ENCODE results near the gene PBX3. TPM values are rescaled to one million over a fixed set of nuclear protein-coding genes. Genes with fewer than 3 reads are reported as not detected.

Gene PBX3
- total RNA-seq, 3 donors from 2014 or later (not counting 1 experiment from before 2014, with no cell fraction given): 42.1 to 46.9 (median 44.6) TPM

- H3K9me3 Mint-ChIP-seq: no peaks in the 10 kb centered on the region
- WGBS (ENCODE audit: insufficient coverage): 100% methylated on average over 1 of the region's 2 CpGs
- Histone ChIP-seq H3K27ac (ENCODE audit: low read length) (no peak overlapping the region), H3K4me1 (ENCODE audit: control insufficient read depth, insufficient read depth, low read length) (no peaks in the 10 kb centered on the region), H3K4me3 (ENCODE audit: low read length) (no peak overlapping the region), H3K9me3 (ENCODE audit: control insufficient read depth, insufficient read depth, low read length) (no peaks in the 10 kb centered on the region), H3K27me3 (ENCODE audit: control insufficient read depth, insufficient read depth, low read length) (no peaks in the 10 kb centered on the region), H3K36me3 (ENCODE audit: control insufficient read depth, insufficient read depth, low read length) (no peaks in the 10 kb centered on the region)
- H3K27me3 Mint-ChIP-seq (ENCODE audit: low read depth in 2 of 2): no peaks in the 10 kb centered on the region
- peaks cover 22 to 23% of the 10 kb centered on the region in 2 donors for H3K4me1 Mint-ChIP-seq
- H3K27ac Mint-ChIP-seq: no peak overlapping the region
- intact Hi-C loops (cut with micrococcal nuclease): no loop called here
- no peak overlapping the region for H3K4me3 Mint-ChIP-seq
- no peaks in the 10 kb centered on the region for H3K36me3 Mint-ChIP-seq
- no peak for ATAC-seq
- no peak for DNase-seq
- no peak for TF ChIP-seq CTCF (IDR thresholded peaks at IDR 0.05)
Measured at GRCh38 chr9:125766468-125767221, 19.5 kb downstream of the PBX3 start.

GRCh38 chr9:125767349-125767748, 20.2 kb downstream of the PBX3 start:
- H3K27me3 ChIP-seq (ENCODE audit: control insufficient read depth, insufficient read depth, low read length): no peaks in the 10 kb centered on the region
- DNase-seq (no peak), ATAC-seq (no peak)
- intact Hi-C loops (cut with micrococcal nuclease): no loop called here
- H3K4me3 ChIP-seq (ENCODE audit: low read length): no peak overlapping the region
- H3K27ac Mint-ChIP-seq: no peak overlapping the region
- no peak overlapping the region for H3K27ac ChIP-seq (ENCODE audit: low read length)
- no peaks in the 10 kb centered on the region for H3K9me3 ChIP-seq (ENCODE audit: control insufficient read depth, insufficient read depth, low read length)
- no peaks in the 10 kb centered on the region for H3K9me3 Mint-ChIP-seq
- H3K4me1 Mint-ChIP-seq: peaks cover 22 to 27% of the 10 kb centered on the region in 2 donors
- H3K4me1 ChIP-seq (ENCODE audit: control insufficient read depth, insufficient read depth, low read length): no peaks in the 10 kb centered on the region
- no peaks in the 10 kb centered on the region for H3K36me3 Mint-ChIP-seq
- H3K36me3 ChIP-seq (ENCODE audit: control insufficient read depth, insufficient read depth, low read length): no peaks in the 10 kb centered on the region
- H3K27me3 Mint-ChIP-seq (ENCODE audit: low read depth in 2 of 2): no peaks in the 10 kb centered on the region
- TF ChIP-seq CTCF (IDR thresholded peaks at IDR 0.05): no peak
- no peak overlapping the region for H3K4me3 Mint-ChIP-seq

GRCh38 chr9:125768803-125769202, 21.6 kb downstream of the PBX3 start:
- no peak for TF ChIP-seq CTCF (IDR thresholded peaks at IDR 0.05)
- H3K36me3 Mint-ChIP-seq: no peaks in the 10 kb centered on the region
- H3K27ac ChIP-seq (ENCODE audit: low read length): no peak overlapping the region
- no peaks in the 10 kb centered on the region for H3K9me3 Mint-ChIP-seq
- H3K4me3 ChIP-seq (ENCODE audit: low read length): no peak overlapping the region
- no peaks in the 10 kb centered on the region for H3K27me3 ChIP-seq (ENCODE audit: control insufficient read depth, insufficient read depth, low read length)
- no peaks in the 10 kb centered on the region for H3K4me1 ChIP-seq (ENCODE audit: control insufficient read depth, insufficient read depth, low read length)
- no peaks in the 10 kb centered on the region for H3K36me3 ChIP-seq (ENCODE audit: control insufficient read depth, insufficient read depth, low read length)
- H3K4me1 Mint-ChIP-seq: peaks cover 15 to 26% of the 10 kb centered on the region in 2 donors
- H3K4me3 Mint-ChIP-seq: no peak overlapping the region
- no peaks in the 10 kb centered on the region for H3K27me3 Mint-ChIP-seq (ENCODE audit: low read depth in 2 of 2)
- intact Hi-C loops (cut with micrococcal nuclease): no loop called here
- H3K27ac Mint-ChIP-seq: no peak overlapping the region
- no peak for ATAC-seq
- no peak for DNase-seq
- WGBS (ENCODE audit: insufficient coverage): 80% methylated on average over 1 of the region's 1 CpG
- no peaks in the 10 kb centered on the region for H3K9me3 ChIP-seq (ENCODE audit: control insufficient read depth, insufficient read depth, low read length)

- H3K9me3 ChIP-seq (ENCODE audit: control insufficient read depth, insufficient read depth, low read length): no peaks in the 10 kb centered on the region
- ATAC-seq (no peak), DNase-seq (no peak)
- no peaks in the 10 kb centered on the region for H3K27me3 Mint-ChIP-seq (ENCODE audit: low read depth in 2 of 2)
- H3K4me1 ChIP-seq (ENCODE audit: control insufficient read depth, insufficient read depth, low read length): no peaks in the 10 kb centered on the region
- no peaks in the 10 kb centered on the region for H3K27me3 ChIP-seq (ENCODE audit: control insufficient read depth, insufficient read depth, low read length)
- no peaks in the 10 kb centered on the region for H3K9me3 Mint-ChIP-seq
- no peak for TF ChIP-seq CTCF (IDR thresholded peaks at IDR 0.05)
- peaks cover 20 to 29% of the 10 kb centered on the region in 2 donors for H3K4me1 Mint-ChIP-seq
- H3K4me3 Mint-ChIP-seq: no peak overlapping the region
- H3K27ac ChIP-seq (ENCODE audit: low read length): no peak overlapping the region
- H3K36me3 ChIP-seq (ENCODE audit: control insufficient read depth, insufficient read depth, low read length): no peaks in the 10 kb centered on the region
- no peak overlapping the region for H3K27ac Mint-ChIP-seq
- no peaks in the 10 kb centered on the region for H3K36me3 Mint-ChIP-seq
- intact Hi-C loops (cut with micrococcal nuclease): no loop called here
- no peak overlapping the region for H3K4me3 ChIP-seq (ENCODE audit: low read length)
Measured at GRCh38 chr9:125771037-125771436, 23.9 kb downstream of the PBX3 start.

Data from natural killer cell (primary cell).